HG02623 (cell line): ENCODE data around the gene NR1I2.

ENCODE experiments used
- ATAC-seq: cut with Tn5 transposase; IDR thresholded peaks from one replicate; pipeline ENCODE4 v1.9.1; 2021; ENCODE audit warnings: moderate library complexity; ENCODE audit not compliant: unreplicated experiment

The NR1I2 gene

GRCh38 chr3:119817583-119818363 lies 35.9 kb downstream of the NR1I2 start:
- ATAC-seq = no peak

- no peak for ATAC-seq
These were observed 37.0 kb downstream of the NR1I2 start for GRCh38 chr3:119818937-119819336.

- ATAC-seq = no peak
These were observed 37.9 kb downstream of the NR1I2 start for GRCh38 chr3:119819806-119820205.

GRCh38 chr3:119825820-119826219 lies 43.9 kb downstream of the NR1I2 start:
- no peak for ATAC-seq

- no peak for ATAC-seq
These were observed 45.1 kb downstream of the NR1I2 start for GRCh38 chr3:119826711-119827608.

GRCh38 chr3:119829420-119829819 lies 47.5 kb downstream of the NR1I2 start:
- ATAC-seq = no peak

- no peak for ATAC-seq
These were observed 49.1 kb downstream of the NR1I2 start for GRCh38 chr3:119831022-119831421.

- no peak for ATAC-seq
These were observed 50.1 kb downstream of the NR1I2 start for GRCh38 chr3:119831941-119832371.

GRCh38 chr3:119834754-119835370 lies 53.0 kb downstream of the NR1I2 start:
- no peak for ATAC-seq

- no peak for ATAC-seq
These were observed 53.7 kb downstream of the NR1I2 start for GRCh38 chr3:119835556-119835955.

GRCh38 chr3:119841808-119842471 lies 60.0 kb downstream of the NR1I2 start:
- no peak for ATAC-seq

GRCh38 chr3:119849126-119849525 lies 67.2 kb downstream of the NR1I2 start:
- ATAC-seq = no peak

- ATAC-seq = no peak
These were observed 74.8 kb downstream of the NR1I2 start for GRCh38 chr3:119856695-119857094.

- ATAC-seq = no peak
These were observed 77.1 kb downstream of the NR1I2 start for GRCh38 chr3:119858957-119859356.

GRCh38 chr3:119859728-119860127 lies 77.8 kb downstream of the NR1I2 start:
- ATAC-seq = no peak

- no peak for ATAC-seq
These were observed 79.8 kb downstream of the NR1I2 start for GRCh38 chr3:119861681-119862080.

- no peak for ATAC-seq
These were observed 80.7 kb downstream of the NR1I2 start for GRCh38 chr3:119862616-119863015.

GRCh38 chr3:119864476-119864875 lies 82.6 kb downstream of the NR1I2 start:
- no peak for ATAC-seq
